T-cell (primary cell): ENCODE results near the gene MMP8. TPM values are rescaled to one million over a fixed set of nuclear protein-coding genes. Genes with fewer than 3 reads are reported as not detected.

ENCODE experiments used
- ATAC-seq, 4 experiments: fragments of 200-7000 bp in 3 of 4; fragments of 150-1000 bp in 1 of 4; cut with Tn5 transposase; replicated peaks in 1 of 4; 1 replicate in 3 of 4; 2 replicates in 1 of 4; pipeline ENCODE4 v1.10.0; 2021; ENCODE audit warnings: moderate library complexity in 3 of 4, mild to moderate bottlenecking in 2 of 4, moderate number of reproducible peaks in 1 of 4
- CTCF ChIA-PET, 2 donors: fragments of 300-600 bp; sonication (Branson Sonifier 250); formaldehyde crosslinking; loops; one replicate each; lab custom pipeline; 2022; ENCODE audit warnings: antibody characterized with exemption in 2 of 2; lab: Charles Lee
- POLR2A ChIA-PET, 2 donors: fragments of 300-600 bp; sonication (Branson Sonifier 250); formaldehyde crosslinking; loops; one replicate each; lab custom pipeline; 2022; ENCODE audit warnings: antibody characterized with exemption in 2 of 2; lab: Charles Lee
- DNase-seq, 35 experiments: peaks; one replicate each; pipeline versions ENCODE4 v3.0.0 to v3.0.0-alpha.2; 2013 to 2023
- H3K27ac ChIP-seq: one replicate; pipeline ENCODE4 v1.5.1; 2013; ENCODE audit warnings: low read length
- H3K27me3 ChIP-seq, 2 experiments: replicated peaks in 1 of 2; 1 replicate in 1 of 2; 2 replicates in 1 of 2; pipeline versions ENCODE4 v1.6.1 to v1.7.0; 2013; ENCODE audit warnings: low read length in 1 of 2, mixed read lengths in 1 of 2; ENCODE audit not compliant: control insufficient read depth in 2 of 2, insufficient read depth in 2 of 2; ENCODE audit errors: extremely low read depth in 1 of 2
- H3K36me3 ChIP-seq, 2 donors: 1 replicate in 1 of 2; 2 replicates in 1 of 2; pipeline versions ENCODE4 v1.6.1 to v1.7.0; 2013; ENCODE audit warnings: low read length in 1 of 2; ENCODE audit not compliant: control insufficient read depth in 2 of 2, insufficient read depth in 1 of 2; ENCODE audit errors: extremely low read depth in 1 of 2
- H3K4me1 ChIP-seq, 2 experiments: 1 replicate in 1 of 2; 2 replicates in 1 of 2; pipeline versions ENCODE4 v1.6.1 to v1.7.0; 2013; ENCODE audit warnings: low read length in 2 of 2, mixed read lengths in 1 of 2; ENCODE audit not compliant: insufficient read depth in 2 of 2, control insufficient read depth in 1 of 2; ENCODE audit errors: extremely low read depth in 1 of 2
- H3K4me3 ChIP-seq, 2 donors: 1 replicate in 1 of 2; 2 replicates in 1 of 2; pipeline versions ENCODE4 v1.5.1 to v1.7.0; 2013; ENCODE audit warnings: mild to moderate bottlenecking in 2 of 2, low read length in 1 of 2, moderate library complexity in 1 of 2; ENCODE audit not compliant: control insufficient read depth in 1 of 2; ENCODE audit errors: extremely low read depth in 1 of 2
- H3K9me3 ChIP-seq: 2 replicates; pipeline ENCODE4 v1.7.0; 2013
- H3K27ac Mint-ChIP-seq, 2 donors: one replicate each; pipeline ENCODE4 v1.8.0; 2020 to 2021; ENCODE audit warnings: mild to moderate bottlenecking in 2 of 2, mixed read lengths in 2 of 2
- H3K27me3 Mint-ChIP-seq, 2 donors: one replicate each; pipeline ENCODE4 v1.8.0; 2021 to 2022; ENCODE audit warnings: mixed read lengths in 2 of 2
- H3K36me3 Mint-ChIP-seq: one replicate; pipeline ENCODE4 v1.8.0; 2021; ENCODE audit warnings: mixed read lengths
- H3K4me1 Mint-ChIP-seq, 3 donors: one replicate each; pipeline ENCODE4 v1.8.0; 2020 to 2022; ENCODE audit warnings: mixed read lengths in 3 of 3, mild to moderate bottlenecking in 1 of 3
- H3K4me3 Mint-ChIP-seq, 3 donors: one replicate each; pipeline ENCODE4 v1.8.0; 2020 to 2022; ENCODE audit warnings: mild to moderate bottlenecking in 3 of 3, mixed read lengths in 3 of 3, moderate library complexity in 3 of 3
- H3K9me3 Mint-ChIP-seq, 3 donors: one replicate each; pipeline ENCODE4 v1.8.0; 2020 to 2022; ENCODE audit warnings: mixed read lengths in 3 of 3
- WGBS: methylation state at CpG from one replicate; pipeline ENCODE4 v1.1.5; 2013; ENCODE audit warnings: missing lambda C conversion rate; ENCODE audit not compliant: insufficient coverage; 5-methylcytosine and 5-hydroxymethylcytosine counted together
- total RNA-seq, 35 experiments: library from RNA in 6 of 35; stranded (reverse) in 6 of 35; fragments of 120-200 nt in 1 of 35; gene quantifications; one replicate each; pipeline versions ENCODE4 v1.2.1 to v1.2.4 and lab custom pipeline; 2013 to 2026

Gene MMP8
- total RNA-seq, 5 donors from 2014 or later (not counting 1 experiment from before 2014, with no cell fraction given): not detected

GRCh38 chr11:102762361-102762767, 37.6 kb upstream of the MMP8 start:
- Mint-ChIP-seq H3K36me3 (no peaks in the 10 kb centered on the region), H3K27me3 (peaks cover 0 to 15% of the 10 kb centered on the region in 2 donors), H3K4me3 (no peak overlapping the region), H3K27ac (no peak overlapping the region), H3K4me1 (no peaks in the 10 kb centered on the region), H3K9me3 (no peaks in the 10 kb centered on the region)
- no peak overlapping the region for H3K27ac ChIP-seq
- no peaks in the 10 kb centered on the region for H3K36me3 ChIP-seq
- H3K27me3 ChIP-seq: peaks cover 0 to under 1% of the 10 kb centered on the region in 2 experiments
- POLR2A ChIA-PET: no interaction called here
- no peak overlapping the region for H3K4me3 ChIP-seq
- no peak for DNase-seq
- no peaks in the 10 kb centered on the region for H3K4me1 ChIP-seq
- no peak for ATAC-seq
- no peaks in the 10 kb centered on the region for H3K9me3 ChIP-seq
- CTCF ChIA-PET: no interaction called here
- WGBS: no CpG with 5 or more reads among the region's 2 CpGs

GRCh38 chr11:102761646-102762238, 37.0 kb upstream of the MMP8 start:
- ChIA-PET POLR2A (no interaction called here), CTCF (no interaction called here)
- WGBS: 100% methylated on average over 2 of the region's 4 CpGs
- Mint-ChIP-seq H3K27ac (no peak overlapping the region), H3K36me3 (no peaks in the 10 kb centered on the region), H3K4me1 (no peaks in the 10 kb centered on the region), H3K27me3 (peaks cover 4 to 21% of the 10 kb centered on the region in 2 donors), H3K9me3 (no peaks in the 10 kb centered on the region), H3K4me3 (no peak overlapping the region)
- no peak for DNase-seq
- Histone ChIP-seq H3K27me3 (peaks cover 0 to 2% of the 10 kb centered on the region in 2 experiments), H3K4me3 (no peak overlapping the region), H3K36me3 (no peaks in the 10 kb centered on the region), H3K9me3 (no peaks in the 10 kb centered on the region), H3K4me1 (no peaks in the 10 kb centered on the region), H3K27ac (no peak overlapping the region)
- ATAC-seq: no peak

- ATAC-seq: no peak
- H3K36me3 ChIP-seq: no peaks in the 10 kb centered on the region
- no CpG with 5 or more reads among the region's 4 CpGs for WGBS
- DNase-seq: no peak
- H3K4me1 Mint-ChIP-seq: no peaks in the 10 kb centered on the region
- peaks cover 10 to 27% of the 10 kb centered on the region in 2 donors for H3K27me3 Mint-ChIP-seq
- no peak overlapping the region for H3K4me3 Mint-ChIP-seq
- no peaks in the 10 kb centered on the region for H3K9me3 Mint-ChIP-seq
- no peaks in the 10 kb centered on the region for H3K9me3 ChIP-seq
- ChIA-PET CTCF (no interaction called here), POLR2A (no interaction called here)
- no peak overlapping the region for H3K4me3 ChIP-seq
- no peak overlapping the region for H3K27ac ChIP-seq
- peaks cover 0 to 2% of the 10 kb centered on the region in 2 experiments for H3K27me3 ChIP-seq
- H3K27ac Mint-ChIP-seq: no peak overlapping the region
- H3K4me1 ChIP-seq: no peaks in the 10 kb centered on the region
- no peaks in the 10 kb centered on the region for H3K36me3 Mint-ChIP-seq
Observed at GRCh38 chr11:102760344-102761035, 35.7 kb upstream of the MMP8 start.

GRCh38 chr11:102757823-102758549, 33.2 kb upstream of the MMP8 start:
- CTCF ChIA-PET: no interaction called here
- peaks cover 18 to 32% of the 10 kb centered on the region in 2 donors for H3K27me3 Mint-ChIP-seq
- POLR2A ChIA-PET: no interaction called here

GRCh38 chr11:102753267-102753666, 28.5 kb upstream of the MMP8 start:
- Mint-ChIP-seq H3K4me3 (no peak overlapping the region), H3K36me3 (no peaks in the 10 kb centered on the region), H3K27ac (no peak overlapping the region), H3K27me3 (peaks cover 18 to 35% of the 10 kb centered on the region in 2 donors), H3K9me3 (peaks cover 0 to 13% (median 3%) of the 10 kb centered on the region in 3 donors), H3K4me1 (no peaks in the 10 kb centered on the region)
- Histone ChIP-seq H3K4me3 (no peak overlapping the region), H3K27me3 (peaks cover 0 to 6% of the 10 kb centered on the region in 2 experiments), H3K9me3 (peaks cover 2% of the 10 kb centered on the region), H3K27ac (no peak overlapping the region), H3K36me3 (no peaks in the 10 kb centered on the region), H3K4me1 (no peaks in the 10 kb centered on the region)
- ChIA-PET POLR2A (no interaction called here), CTCF (no interaction called here)
- ATAC-seq: no peak
- DNase-seq: no peak
- no CpG with 5 or more reads among the region's 1 CpG for WGBS

More at GRCh38 chr11:102757823-102758549, 33.2 kb upstream of the MMP8 start:
- no CpG with 5 or more reads among the region's 2 CpGs for WGBS
- Histone ChIP-seq H3K27me3 (peaks cover 0 to 2% of the 10 kb centered on the region in 2 experiments), H3K4me3 (no peak overlapping the region), H3K36me3 (no peaks in the 10 kb centered on the region), H3K27ac (no peak overlapping the region), H3K4me1 (no peaks in the 10 kb centered on the region), H3K9me3 (peaks cover 2% of the 10 kb centered on the region)
- Mint-ChIP-seq H3K4me1 (no peaks in the 10 kb centered on the region), H3K9me3 (no peaks in the 10 kb centered on the region), H3K4me3 (no peak overlapping the region), H3K36me3 (no peaks in the 10 kb centered on the region), H3K27ac (no peak overlapping the region)
- ATAC-seq: no peak
- DNase-seq: no peak

GRCh38 chr11:102751673-102752072, 26.9 kb upstream of the MMP8 start:
- Mint-ChIP-seq H3K27me3 (peaks cover 18 to 30% of the 10 kb centered on the region in 2 donors), H3K27ac (no peak overlapping the region), H3K4me1 (no peaks in the 10 kb centered on the region), H3K36me3 (no peaks in the 10 kb centered on the region), H3K4me3 (no peak overlapping the region), H3K9me3 (peaks cover 5 to 19% (median 6%) of the 10 kb centered on the region in 3 donors)
- peaks cover 2% of the 10 kb centered on the region for H3K9me3 ChIP-seq
- DNase-seq (no peak), ATAC-seq (no peak)
- no peaks in the 10 kb centered on the region for H3K36me3 ChIP-seq
- ChIA-PET CTCF (no interaction called here), POLR2A (no interaction called here)
- H3K27ac ChIP-seq: no peak overlapping the region
- no peaks in the 10 kb centered on the region for H3K4me1 ChIP-seq
- H3K27me3 ChIP-seq: peaks cover 0 to 4% of the 10 kb centered on the region in 2 experiments
- no peak overlapping the region for H3K4me3 ChIP-seq
